ENCODE results near the gene CDC73. TPM values are rescaled to one million over a fixed set of nuclear protein-coding genes. Genes with fewer than 3 reads are reported as not detected.

CDC73 gene
- total and polyA plus RNA-seq, 2 of the 13 experiments (the other 11 are each of a cell fraction or from before 2014, with no cell fraction given): 20.2 to 26.3 TPM

DNA sequence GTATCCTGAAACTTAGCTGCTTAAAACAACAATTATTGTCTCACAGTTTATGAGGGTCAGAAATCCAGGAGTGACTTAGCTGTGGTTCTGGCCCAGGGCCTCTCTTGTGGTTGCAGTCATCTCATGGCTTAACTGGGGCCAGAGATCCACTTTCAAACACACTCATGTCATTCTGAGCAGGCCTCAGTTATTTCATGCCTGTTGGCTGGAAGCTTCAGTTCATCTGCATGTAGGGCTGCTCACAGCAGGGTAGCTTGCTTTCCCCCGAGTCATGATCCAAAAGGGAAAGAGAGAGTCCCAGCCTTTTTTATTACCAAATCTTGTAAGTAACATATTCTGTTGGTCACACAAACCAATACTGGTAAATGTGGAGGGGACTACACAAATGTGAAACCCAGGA, 161.2 kb downstream of the CDC73 start (continued):
- no peak for TF ChIP-seq AKNA (CRISPR knock-in tag; IDR thresholded peaks at IDR 0.05; ENCODE audit: borderline replicate concordance)
- TF ChIP-seq ZBTB1 (CRISPR knock-in tag; IDR thresholded peaks at IDR 0.05; ENCODE audit: borderline replicate concordance): no peak
- no peak for TF ChIP-seq ZNF713 (CRISPR knock-in tag; IDR thresholded peaks at IDR 0.05)
- TF ChIP-seq, protein P1, sequence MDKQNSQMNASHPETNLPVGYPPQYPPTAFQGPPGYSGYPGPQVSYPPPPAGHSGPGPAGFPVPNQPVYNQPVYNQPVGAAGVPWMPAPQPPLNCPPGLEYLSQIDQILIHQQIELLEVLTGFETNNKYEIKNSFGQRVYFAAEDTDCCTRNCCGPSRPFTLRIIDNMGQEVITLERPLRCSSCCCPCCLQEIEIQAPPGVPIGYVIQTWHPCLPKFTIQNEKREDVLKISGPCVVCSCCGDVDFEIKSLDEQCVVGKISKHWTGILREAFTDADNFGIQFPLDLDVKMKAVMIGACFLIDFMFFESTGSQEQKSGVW (CRISPR knock-in tag; IDR thresholded peaks at IDR 0.05; ENCODE audit: borderline replicate concordance): no peak
- no peak for TF ChIP-seq ATF2 (CRISPR knock-in tag; IDR thresholded peaks at IDR 0.05)
- TF ChIP-seq JDP2 (CRISPR knock-in tag; IDR thresholded peaks at IDR 0.05; ENCODE audit: borderline replicate concordance): no peak
- no peak for TF ChIP-seq GLI4 (CRISPR knock-in tag; IDR thresholded peaks at IDR 0.05; ENCODE audit: borderline replicate concordance)
- TF ChIP-seq, protein P2, sequence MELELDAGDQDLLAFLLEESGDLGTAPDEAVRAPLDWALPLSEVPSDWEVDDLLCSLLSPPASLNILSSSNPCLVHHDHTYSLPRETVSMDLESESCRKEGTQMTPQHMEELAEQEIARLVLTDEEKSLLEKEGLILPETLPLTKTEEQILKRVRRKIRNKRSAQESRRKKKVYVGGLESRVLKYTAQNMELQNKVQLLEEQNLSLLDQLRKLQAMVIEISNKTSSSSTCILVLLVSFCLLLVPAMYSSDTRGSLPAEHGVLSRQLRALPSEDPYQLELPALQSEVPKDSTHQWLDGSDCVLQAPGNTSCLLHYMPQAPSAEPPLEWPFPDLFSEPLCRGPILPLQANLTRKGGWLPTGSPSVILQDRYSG (CRISPR knock-in tag; IDR thresholded peaks at IDR 0.05): no peak

All from HepG2 (cell line).